Sigmoid colon (tissue), 7 donors: Measurements from ENCODE around the gene IMP4. TPM values are rescaled to one million over a fixed set of nuclear protein-coding genes. Genes with fewer than 3 reads are reported as not detected.
A peak's percentile ranks its signal among the peaks of the same experiment; 100 is the strongest.

Experiments
- DNase-seq: peaks from one replicate; pipeline ENCODE4 v3.0.0-alpha.2; 2019
- H3K27ac ChIP-seq, 4 donors: fragments of 200-600 bp; sonication (generic); one replicate each; pipeline ENCODE4 v1.5.1; 2016 to 2019; ENCODE audit warnings: mild to moderate bottlenecking in 1 of 4
- H3K27me3 ChIP-seq, 3 donors: fragments of 200-600 bp; sonication (generic); one replicate each; pipeline ENCODE4 v1.5.1; 2019; ENCODE audit warnings: mild to moderate bottlenecking in 1 of 3
- H3K36me3 ChIP-seq, 4 donors: fragments of 200-600 bp; sonication (generic); one replicate each; pipeline ENCODE4 v1.5.1; 2016 to 2019
- H3K4me1 ChIP-seq, 4 donors: fragments of 200-600 bp; sonication (generic); one replicate each; pipeline ENCODE4 v1.5.1; 2017 to 2019
- H3K4me3 ChIP-seq, 4 donors: fragments of 200-600 bp; sonication (generic); one replicate each; pipeline ENCODE4 v1.5.1; 2017 to 2019; ENCODE audit warnings: mild to moderate bottlenecking in 2 of 4, moderate library complexity in 1 of 4
- H3K9me3 ChIP-seq, 4 donors: fragments of 200-600 bp in 3 of 4; sonication (generic) in 3 of 4; one replicate each; pipeline versions ENCODE4 v1.5.1 to v1.6.1; 2013 to 2019
- EP300 ChIP-seq, 4 donors: sonication (generic); formaldehyde crosslinking; IDR thresholded peaks; one replicate each; pipeline ENCODE4 v1.6.1; 2017; ENCODE audit warnings: antibody characterized with exemption in 4 of 4
- POLR2A ChIP-seq, 2 donors: fragments of 450-650 bp; IDR thresholded peaks; one replicate each; pipeline ENCODE4 v1.6.1; 2016; ENCODE audit warnings: antibody characterized with exemption in 2 of 2, mild to moderate bottlenecking in 2 of 2, moderate library complexity in 2 of 2
- POLR2AphosphoS5 ChIP-seq, 4 donors: sonication (generic); formaldehyde crosslinking; IDR thresholded peaks; one replicate each; pipeline ENCODE4 v1.6.1; 2017; ENCODE audit warnings: antibody characterized with exemption in 4 of 4
- WGBS, 2 donors: extraction: QIAGEN DNeasy Blood & Tissue Kit; methylation state at CpG; one replicate each; pipeline ENCODE4 v1.1.7; 2013; 5-methylcytosine and 5-hydroxymethylcytosine counted together
- intact Hi-C: fragments of 100-400 bp; cut with DNase I; formaldehyde crosslinking; loops from one replicate; pipeline ENCODE4 v1.15.1; 2023
- polyA plus RNA-seq, 3 donors: library from polyadenylated mRNA; stranded (reverse); fragments of 200-250 nt; gene quantifications; one replicate each; pipeline ENCODE4 v1.2.3, GENCODE V29; 2013
- total RNA-seq, 4 donors: library from RNA; depleted of rRNA; stranded (reverse); fragments of >200 nt; gene quantifications; one replicate each; pipeline ENCODE4 v1.1.0, GENCODE V29; 2016
- TF ChIP-seq, protein P1 (sequence below), 4 experiments: fragments of 450-650 bp in 3 of 4; fragments of 200-600 bp in 1 of 4; IDR thresholded peaks; one replicate each; pipeline ENCODE4 v1.5.1; 2016 to 2019; ENCODE audit warnings: antibody characterized with exemption in 4 of 4, mild to moderate bottlenecking in 3 of 4, moderate library complexity in 2 of 4
- donor health status: healthy with polysubstance abuse.
- donor health status: Bipolar disorder and iron deficiency.
- donor health status: healthy.

Gene IMP4
- total and polyA plus RNA-seq, 7 donors: 48.0 to 130 (median 76.4) TPM

DNA sequence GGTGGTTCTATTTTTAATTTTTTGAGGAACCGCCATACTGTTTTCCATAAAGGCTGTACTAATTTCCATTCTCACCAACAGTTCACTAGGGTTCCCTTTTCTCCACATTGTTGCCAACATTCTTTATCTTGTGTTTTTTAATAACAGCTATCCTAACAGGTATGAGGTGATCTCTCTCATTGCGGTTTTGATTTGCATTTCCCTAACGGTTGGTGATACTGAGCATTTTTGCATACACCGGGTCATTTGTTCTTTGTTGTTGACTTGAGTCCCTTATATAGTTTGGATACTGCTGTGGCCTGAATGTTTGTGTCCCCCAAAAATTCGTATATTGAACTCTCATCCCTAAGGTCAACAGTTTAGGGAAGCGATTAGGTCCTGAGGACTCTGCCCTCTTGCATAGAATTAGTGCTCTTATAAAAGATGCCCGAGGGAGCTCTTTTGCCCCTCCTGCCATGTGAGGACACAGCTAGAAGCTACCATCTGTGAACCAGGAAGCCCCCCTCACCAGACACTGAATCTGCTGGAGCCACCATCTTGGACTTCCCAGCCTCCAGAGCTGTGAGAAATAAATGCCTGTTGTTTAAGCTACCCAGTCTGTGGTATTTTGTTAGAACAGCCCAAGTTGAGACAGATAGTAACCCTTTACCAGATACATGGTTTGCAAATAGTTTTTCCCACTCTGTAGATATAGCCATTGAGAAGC, 4.7 kb downstream of the IMP4 start:
- peaks cover 19 to 49% (median 32%) of the 10 kb centered on the region in 4 donors for H3K36me3 ChIP-seq
- peaks cover 0 to 16% (median 12%) of the 10 kb centered on the region in 4 donors for H3K4me1 ChIP-seq
- DNase-seq: no peak
- 87 to 92% methylated on average over 7 of the region's 7 CpGs for WGBS, 2 donors
- TF ChIP-seq POLR2A (IDR thresholded peaks at IDR 0.05) (no peak), EP300 (IDR thresholded peaks at IDR 0.05) (no peak), POLR2AphosphoS5 (IDR thresholded peaks at IDR 0.05) (no peak)
- TF ChIP-seq, protein P1, sequence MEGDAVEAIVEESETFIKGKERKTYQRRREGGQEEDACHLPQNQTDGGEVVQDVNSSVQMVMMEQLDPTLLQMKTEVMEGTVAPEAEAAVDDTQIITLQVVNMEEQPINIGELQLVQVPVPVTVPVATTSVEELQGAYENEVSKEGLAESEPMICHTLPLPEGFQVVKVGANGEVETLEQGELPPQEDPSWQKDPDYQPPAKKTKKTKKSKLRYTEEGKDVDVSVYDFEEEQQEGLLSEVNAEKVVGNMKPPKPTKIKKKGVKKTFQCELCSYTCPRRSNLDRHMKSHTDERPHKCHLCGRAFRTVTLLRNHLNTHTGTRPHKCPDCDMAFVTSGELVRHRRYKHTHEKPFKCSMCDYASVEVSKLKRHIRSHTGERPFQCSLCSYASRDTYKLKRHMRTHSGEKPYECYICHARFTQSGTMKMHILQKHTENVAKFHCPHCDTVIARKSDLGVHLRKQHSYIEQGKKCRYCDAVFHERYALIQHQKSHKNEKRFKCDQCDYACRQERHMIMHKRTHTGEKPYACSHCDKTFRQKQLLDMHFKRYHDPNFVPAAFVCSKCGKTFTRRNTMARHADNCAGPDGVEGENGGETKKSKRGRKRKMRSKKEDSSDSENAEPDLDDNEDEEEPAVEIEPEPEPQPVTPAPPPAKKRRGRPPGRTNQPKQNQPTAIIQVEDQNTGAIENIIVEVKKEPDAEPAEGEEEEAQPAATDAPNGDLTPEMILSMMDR (IDR thresholded peaks at IDR 0.05): no peak
- no peaks in the 10 kb centered on the region for H3K9me3 ChIP-seq
- H3K4me3 ChIP-seq: no peak overlapping the region
- intact Hi-C loops: no loop called here
- no peaks in the 10 kb centered on the region for H3K27me3 ChIP-seq
- H3K27ac ChIP-seq: no peak overlapping the region

DNA sequence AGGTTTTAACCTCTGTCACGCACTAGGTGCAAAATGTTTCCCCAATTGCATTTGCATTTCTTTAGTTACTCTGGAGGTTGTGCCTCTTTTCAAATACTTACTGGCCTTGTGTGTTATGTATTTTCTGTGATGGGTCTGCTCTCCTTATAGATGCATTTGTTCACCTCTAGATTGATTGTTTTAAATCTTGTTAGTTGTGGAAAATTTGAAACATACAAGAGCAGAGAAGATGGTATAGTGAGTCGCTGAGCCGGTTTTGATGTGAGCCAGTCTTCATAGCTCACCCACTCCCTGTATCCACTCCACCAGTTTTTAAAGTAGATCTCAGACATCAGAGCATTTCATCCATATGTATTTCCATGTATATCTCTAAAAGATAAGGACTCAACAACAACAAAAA, 6.5 kb downstream of the IMP4 start:
- no peak for DNase-seq
- intact Hi-C loops: no loop called here
- WGBS, 2 donors: 87% methylated on average over 3 of the region's 3 CpGs

DNA sequence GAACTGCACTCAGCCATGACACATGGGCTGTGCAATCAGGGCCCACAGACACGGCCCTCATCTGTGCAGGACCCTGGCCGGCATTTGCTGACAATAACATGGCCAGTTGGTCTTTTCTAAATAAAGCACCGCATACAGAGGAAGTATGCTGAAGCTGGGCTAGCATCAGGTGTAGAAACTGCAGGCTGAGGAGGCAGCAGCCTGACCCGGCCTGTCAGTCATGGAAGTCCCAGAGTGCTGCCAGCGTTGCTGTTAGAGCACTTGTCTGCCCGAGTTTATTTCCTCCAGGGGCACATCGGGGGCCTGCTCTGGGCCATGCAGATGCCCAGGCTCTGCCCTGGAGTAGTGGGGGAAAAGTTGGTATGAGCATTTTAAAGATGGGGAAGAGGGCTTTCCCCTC, 9.0 kb downstream of the IMP4 start:
- WGBS, 2 donors: 56 to 71% methylated on average over 7 of the region's 7 CpGs
- H3K4me1 ChIP-seq: peaks cover 0 to 22% (median 15%) of the 10 kb centered on the region in 4 donors
- H3K4me3 ChIP-seq: no peak overlapping the region
- peaks cover 0 to 25% (median 9%) of the 10 kb centered on the region in 4 donors for H3K36me3 ChIP-seq
- no peaks in the 10 kb centered on the region for H3K27me3 ChIP-seq
- TF ChIP-seq, protein P1 (IDR thresholded peaks at IDR 0.05): no peak
- TF ChIP-seq POLR2AphosphoS5 (IDR thresholded peaks at IDR 0.05) (no peak), EP300 (IDR thresholded peaks at IDR 0.05) (no peak), POLR2A (IDR thresholded peaks at IDR 0.05) (no peak)
- H3K27ac ChIP-seq: no peak overlapping the region
- H3K9me3 ChIP-seq: no peaks in the 10 kb centered on the region
- DNase-seq: peak; percentile 25
- intact Hi-C loops: loop anchor here (10.0 kb wide), 1 partner anchor 753 kb away; the partner anchor contains the start of gene PLEKHB2

More for the DNA sequence above, 6.5 kb downstream of the IMP4 start:
- Histone ChIP-seq H3K4me1 (peaks cover 0 to 9% (median under 1%) of the 10 kb centered on the region in 4 donors), H3K36me3 (peaks cover 19 to 49% (median 32%) of the 10 kb centered on the region in 4 donors), H3K27me3 (no peaks in the 10 kb centered on the region), H3K27ac (no peak overlapping the region), H3K4me3 (no peak overlapping the region), H3K9me3 (no peaks in the 10 kb centered on the region)
- TF ChIP-seq, protein P1 (IDR thresholded peaks at IDR 0.05): no peak
- TF ChIP-seq EP300 (IDR thresholded peaks at IDR 0.05) (no peak), POLR2AphosphoS5 (IDR thresholded peaks at IDR 0.05) (no peak), POLR2A (IDR thresholded peaks at IDR 0.05) (no peak)

DNA sequence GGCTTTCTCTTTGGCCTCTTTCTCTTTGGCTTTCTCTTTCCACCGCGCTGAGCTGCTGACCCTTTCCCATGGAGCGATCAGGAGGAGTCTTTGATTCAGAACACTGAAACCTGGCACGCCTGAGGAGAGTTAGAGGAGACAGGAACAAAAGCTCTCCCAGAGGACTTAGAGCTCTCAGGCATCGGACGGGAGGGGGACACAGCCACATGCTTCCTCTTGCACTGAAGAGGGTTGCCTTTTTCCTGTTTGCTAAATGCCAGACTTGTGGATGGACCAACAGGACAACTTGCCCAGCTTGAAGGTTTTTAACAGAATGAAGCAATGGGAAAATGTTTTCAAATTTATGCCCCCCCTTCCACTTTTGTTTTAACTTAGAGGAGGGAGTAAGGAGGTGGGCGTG, 9.5 kb downstream of the IMP4 start:
- H3K27me3 ChIP-seq: no peaks in the 10 kb centered on the region
- H3K4me1 ChIP-seq: peaks cover 0 to 25% (median 19%) of the 10 kb centered on the region in 4 donors
- H3K36me3 ChIP-seq: peaks cover 0 to 20% (median 5%) of the 10 kb centered on the region in 4 donors
- WGBS, 2 donors: 65 to 89% methylated on average over 7 of the region's 7 CpGs
- no peak overlapping the region for H3K27ac ChIP-seq
- DNase-seq: no peak
- no peaks in the 10 kb centered on the region for H3K9me3 ChIP-seq
- no peak overlapping the region for H3K4me3 ChIP-seq
- intact Hi-C loops: loop anchor here (10.0 kb wide), 1 partner anchor 753 kb away; the partner anchor contains the start of gene PLEKHB2
- TF ChIP-seq, protein P1 (IDR thresholded peaks at IDR 0.05): no peak
